GM18909 (cell line): ENCODE measurements around the gene KAT6B.

Experiments
- ATAC-seq: cut with Tn5 transposase; IDR thresholded peaks from one replicate; pipeline ENCODE4 v1.9.1; 2021; ENCODE audit warnings: mild to moderate bottlenecking; ENCODE audit not compliant: unreplicated experiment, poor library complexity

Gene KAT6B

DNA sequence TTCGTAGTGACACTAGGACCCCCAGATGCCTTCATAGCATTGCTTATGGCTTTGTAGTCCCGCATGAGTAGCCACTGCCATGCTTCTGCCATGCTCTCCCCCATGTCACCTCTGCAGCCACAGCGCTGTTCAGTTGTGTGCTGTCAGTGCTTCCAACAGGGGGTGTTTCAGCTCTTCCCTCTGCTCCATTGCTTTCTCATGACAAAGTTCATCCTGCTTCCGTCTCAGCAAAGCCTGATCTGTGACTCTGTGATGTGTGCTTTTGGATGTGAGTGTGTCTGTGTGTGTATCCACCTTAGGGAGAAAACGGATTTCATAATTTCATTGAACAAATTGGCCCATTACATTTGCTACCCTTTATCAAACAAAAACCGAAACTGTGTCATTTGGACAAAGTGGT lies 150.2 kb downstream of the KAT6B start:
- ATAC-seq: no peak

DNA sequence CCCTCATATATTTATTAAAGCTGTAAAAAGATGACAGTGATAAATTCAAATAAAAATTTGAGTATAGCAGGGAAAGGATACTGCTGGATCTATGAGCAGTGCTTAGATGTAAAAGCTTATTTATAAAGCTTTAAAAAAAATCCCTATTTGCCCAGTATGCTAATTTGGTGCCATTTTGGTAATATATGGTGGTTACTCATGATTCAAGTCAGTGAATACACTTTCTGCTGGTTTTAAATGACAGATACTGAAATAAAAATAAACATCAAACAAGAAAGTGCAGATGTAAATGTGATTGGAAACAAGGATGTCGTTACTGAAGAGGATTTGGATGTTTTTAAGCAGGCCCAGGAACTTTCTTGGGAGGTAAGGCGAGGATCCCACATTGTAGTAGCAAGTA lies 150.7 kb downstream of the KAT6B start:
- ATAC-seq: no peak

DNA sequence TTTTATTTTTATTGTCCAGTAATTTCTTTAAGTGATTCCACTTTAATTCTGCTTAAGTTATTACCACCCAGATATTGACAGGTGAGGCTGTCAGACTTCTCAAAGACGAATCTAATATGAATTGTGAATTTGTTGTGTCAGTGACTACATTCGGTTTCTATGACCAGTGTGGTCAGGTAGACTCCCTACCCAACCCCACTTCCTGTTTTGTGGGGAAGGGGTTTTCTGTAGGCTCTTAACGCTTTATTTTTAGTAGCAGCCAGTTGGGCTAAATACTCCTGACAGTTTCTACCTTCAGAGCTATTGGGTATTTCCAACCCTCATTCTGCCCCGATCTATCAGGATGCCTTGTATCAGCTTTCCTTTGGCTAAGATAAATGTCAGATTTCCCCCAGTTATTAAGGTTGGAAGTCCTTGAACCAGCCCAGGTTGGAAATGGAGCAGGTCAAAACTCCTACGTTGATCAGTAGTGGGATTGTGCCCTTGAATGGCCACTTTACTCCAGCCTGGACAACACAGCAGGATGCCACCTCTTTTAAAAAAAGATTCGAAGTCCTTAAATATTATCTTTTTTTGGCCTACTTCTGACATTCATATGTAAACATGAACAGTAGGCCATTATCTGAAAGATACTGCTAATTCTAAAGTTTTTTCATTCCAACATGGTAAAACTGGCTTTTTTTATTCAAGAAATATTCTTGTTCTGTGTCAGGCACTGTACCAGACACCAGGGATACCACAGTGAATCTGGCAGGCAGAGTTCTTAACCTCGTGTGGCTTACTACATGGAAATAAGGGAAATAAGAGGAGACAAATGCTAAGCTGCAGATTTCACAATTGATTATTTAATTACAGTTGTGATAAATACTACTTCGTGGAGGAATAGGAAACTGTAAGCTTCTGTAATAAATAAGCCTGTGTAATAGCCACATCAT lies 151.8 kb downstream of the KAT6B start:
- peak; percentile 86 for ATAC-seq

DNA sequence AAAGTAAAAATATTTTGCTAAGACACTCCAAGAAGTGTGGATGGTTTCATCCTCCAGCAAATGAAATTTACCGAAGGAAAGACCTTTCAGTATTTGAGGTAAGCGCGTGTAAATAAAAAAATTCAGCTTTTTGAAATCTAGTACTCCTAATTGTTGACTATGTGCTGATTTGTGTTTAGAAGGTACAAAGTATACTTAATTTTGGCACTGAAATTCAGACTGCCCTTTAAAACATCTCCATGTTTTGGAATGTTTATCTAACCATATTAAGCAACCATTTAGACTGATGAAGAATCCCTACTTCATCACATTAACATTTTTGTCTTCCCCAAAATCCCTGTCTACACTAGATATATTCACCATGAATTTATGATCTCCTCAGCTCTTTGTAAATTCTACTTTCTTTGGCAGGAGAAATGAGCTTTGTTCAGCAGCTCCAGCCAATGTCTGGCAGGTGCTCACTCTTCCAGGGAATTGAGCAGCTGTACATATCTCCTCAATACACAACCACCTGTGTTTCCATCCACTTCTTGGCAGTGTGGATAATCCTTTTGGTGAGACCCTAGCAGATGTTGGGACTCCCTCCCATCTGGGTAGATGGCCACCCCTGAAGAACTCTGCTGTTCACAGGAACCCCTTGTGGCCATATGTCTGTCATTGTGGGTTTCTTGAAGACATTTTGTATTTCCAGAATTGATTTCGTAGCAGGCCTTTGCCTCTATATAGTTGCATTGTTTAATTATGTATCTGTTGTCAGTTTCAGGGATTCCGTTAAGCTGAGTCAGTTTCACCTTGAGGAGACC lies 155.6 kb downstream of the KAT6B start:
- no peak for ATAC-seq

DNA sequence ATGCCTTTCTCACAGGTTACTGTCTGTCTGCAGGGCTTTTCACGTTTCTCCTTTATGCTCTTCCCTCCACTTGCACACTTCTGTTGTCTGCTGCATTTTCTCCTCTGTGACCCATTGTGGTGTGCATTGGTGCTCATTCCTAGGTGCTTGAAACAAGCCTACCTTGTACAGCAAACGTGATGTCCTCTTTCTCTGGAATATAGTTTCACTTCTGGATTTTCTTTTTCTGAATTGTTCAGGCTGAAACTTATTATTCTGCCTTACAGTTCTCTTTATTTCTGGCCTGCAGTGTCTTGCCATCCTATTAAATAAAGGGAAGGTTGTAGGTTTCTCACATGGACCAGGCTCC lies 156.2 kb downstream of the KAT6B start:
- ATAC-seq: no peak

DNA sequence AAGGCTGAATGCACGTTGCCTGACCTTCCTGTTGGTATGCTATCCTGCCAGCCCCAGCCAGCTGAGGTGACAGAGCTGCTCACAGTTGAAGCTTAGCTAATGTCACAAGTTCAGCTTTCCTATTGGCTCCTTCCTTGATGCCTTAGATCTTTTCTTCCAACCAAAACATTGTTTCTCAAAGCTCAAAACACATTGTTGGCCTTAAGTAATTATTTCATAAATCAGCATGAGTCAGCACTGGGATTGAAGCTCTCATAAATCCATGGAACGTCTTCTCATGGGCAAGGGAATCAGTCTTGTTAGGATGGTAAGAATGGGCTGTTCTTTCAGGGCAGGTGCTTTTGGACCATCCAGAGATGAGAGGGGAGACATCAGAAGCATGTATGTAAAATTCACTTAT lies 157.0 kb downstream of the KAT6B start:
- no peak for ATAC-seq

DNA sequence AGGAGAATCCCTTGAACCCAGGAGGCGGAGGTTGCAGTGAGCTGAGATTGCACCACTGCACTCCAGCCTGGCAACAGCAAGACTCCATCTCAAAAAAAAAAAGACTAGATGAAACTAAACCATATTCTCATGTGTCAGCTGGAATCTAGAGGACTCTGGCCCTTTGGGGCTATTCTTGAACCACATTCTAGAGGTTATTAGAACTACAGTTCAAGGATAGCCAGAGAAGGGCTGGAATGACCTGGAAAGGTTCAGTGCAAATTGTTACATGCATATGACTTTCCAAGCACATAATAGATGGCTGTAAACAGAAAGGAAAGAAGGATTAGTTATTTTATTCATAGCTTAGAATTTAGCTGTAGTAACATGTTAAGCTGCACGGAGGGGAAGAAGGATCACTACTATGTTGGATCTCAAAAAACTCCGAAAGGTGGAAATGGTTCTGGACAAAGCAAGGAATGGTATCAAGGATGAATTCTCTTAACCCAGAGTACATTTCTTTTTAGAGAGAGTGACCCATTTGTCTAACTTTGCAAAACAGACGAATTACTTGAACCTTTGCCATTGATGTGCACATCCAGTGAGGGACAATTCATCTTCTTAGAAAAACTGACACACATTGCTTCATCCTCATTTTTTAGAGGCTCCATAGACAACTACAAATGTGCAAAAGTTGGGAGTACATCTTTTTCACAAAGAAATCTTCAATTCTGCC lies 161.1 kb downstream of the KAT6B start:
- ATAC-seq: no peak

DNA sequence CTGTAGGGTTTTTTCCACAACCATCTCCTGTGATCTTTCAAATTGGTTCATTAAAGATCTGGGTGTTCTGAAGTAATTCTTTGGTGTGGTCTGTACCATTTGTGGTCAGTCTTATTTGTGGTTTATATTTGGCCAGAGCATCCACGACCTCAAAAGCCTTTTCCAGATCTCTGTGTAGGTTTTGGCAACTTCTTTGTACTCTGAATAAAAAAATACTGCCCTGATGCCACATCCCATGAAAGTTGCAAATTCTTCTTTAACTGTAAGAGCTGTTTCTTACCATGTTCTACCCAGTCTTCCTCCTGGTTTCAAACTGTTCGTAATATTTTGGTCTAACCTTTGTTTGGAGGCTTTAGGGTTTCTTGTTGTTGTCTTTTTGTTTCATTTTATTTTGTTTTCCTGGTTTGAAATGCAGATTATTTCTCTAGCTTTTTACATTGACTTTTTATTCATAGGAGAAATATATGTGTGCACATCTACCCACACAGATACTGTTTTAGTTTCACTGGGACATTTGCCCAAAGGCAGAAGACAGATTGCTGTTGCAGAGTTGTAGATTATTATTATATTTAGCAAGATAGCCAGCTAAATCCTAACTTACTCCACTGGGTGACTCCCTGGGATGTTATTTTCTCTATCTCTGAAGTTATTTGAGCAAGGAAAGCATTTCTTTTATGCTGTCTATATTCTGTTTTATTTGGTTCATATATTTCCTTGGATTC lies 161.8 kb downstream of the KAT6B start:
- no peak for ATAC-seq

DNA sequence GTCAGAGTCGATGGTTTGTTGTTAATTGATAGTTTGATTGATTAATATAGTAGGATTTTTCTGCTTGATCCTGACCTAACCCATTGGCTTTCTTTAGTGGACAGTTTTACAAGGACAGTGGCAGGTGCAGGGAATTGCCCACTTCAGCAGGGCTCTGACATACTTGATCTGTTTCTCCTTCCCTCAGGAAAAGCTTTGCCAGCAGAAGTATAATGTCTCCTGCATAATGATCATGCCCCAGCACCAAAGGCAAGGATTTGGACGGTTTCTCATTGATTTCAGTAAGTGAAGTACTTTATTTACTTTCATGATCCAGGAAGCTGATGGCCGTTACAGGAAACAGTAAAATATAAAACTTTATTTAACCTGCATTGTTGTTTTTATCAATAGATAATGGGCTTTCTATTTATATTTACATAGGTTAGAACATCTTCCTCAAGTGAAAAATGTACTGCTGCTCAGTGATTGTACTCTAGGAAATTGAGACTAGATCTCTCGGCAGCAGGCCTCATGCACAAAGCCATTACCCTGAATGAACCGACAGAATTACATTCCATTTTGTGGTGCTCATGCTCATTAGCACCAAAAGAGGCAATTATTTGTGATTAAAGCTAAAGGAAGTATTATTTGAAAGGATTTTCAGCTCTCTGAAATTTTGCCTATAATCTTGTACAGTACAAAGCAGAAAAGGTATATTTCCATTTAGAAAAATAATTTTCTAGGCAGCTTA lies 162.6 kb downstream of the KAT6B start:
- ATAC-seq: no peak

DNA sequence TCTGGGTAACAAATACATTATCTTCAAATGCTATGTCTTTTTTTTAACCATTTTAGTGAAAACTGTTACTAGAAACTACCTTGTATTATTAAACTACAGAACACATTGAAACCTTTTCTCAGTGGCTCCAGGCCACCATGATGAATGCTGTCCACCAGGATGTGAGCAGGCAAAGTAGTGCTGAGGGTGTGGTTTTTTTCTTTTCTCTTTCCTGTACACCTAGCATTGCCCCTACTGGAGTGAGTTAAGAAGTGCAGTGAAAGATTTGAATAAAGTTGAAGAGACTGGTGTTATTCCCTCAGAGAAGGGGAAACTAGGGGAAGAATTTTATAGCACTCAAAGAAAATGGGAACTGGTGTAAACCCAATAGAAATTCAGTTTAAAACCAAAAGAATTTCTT lies 165.0 kb downstream of the KAT6B start:
- ATAC-seq: no peak

DNA sequence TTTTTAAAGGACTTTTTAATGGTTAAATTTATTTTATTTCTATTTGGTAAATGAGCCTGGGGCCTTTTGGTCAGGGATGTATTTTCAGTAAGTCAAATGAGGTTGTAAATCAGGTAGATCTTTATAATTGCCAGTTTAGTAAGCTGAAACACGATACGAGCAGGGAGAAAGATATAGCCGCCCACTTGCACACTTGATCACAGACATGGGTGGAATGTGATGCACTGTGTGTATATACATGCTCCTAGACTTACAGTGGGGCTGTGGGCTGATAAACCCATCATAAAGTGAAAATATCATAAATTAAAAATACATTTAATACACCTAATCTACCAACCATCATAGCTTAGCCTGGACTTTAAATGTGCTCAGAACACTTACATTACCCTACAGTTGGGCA lies 165.7 kb downstream of the KAT6B start:
- no peak for ATAC-seq

DNA sequence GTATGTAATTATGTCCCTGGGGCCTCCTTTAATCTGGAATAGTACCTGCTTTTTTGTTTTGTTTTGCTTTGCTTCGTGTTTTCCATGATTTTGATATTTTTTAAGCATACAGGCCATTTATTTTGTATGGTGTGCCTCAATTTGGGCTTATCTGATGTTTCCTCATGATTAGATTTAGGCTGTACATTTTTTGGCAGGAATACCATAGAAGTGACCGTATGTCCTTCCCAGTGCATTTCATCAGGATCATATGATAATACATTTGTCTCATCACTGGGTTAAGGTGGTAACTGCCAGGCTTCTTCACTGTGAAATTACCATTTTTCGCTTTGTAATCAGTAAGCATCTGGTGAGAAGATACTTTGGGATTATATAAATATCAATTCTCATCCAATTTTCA lies 167.2 kb downstream of the KAT6B start:
- ATAC-seq: no peak

DNA sequence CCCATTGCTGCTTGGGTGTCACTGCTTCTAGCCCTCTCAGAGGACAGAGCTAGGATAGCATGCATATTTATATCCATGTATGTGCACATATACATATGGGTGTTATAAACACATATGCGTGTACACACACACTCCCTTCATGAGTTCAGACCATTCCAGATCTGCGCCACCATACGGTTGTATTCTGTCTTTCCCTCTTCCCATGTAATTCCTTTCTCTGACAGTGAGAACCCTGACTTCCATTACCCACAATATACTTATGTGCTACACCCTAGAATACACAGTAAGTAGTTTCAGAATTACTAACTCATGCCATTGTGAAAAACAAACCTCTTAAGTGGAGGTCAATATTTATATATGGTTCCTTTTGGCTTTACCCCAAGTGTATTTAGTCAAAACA lies 168.5 kb downstream of the KAT6B start:
- ATAC-seq: peak; percentile 60

DNA sequence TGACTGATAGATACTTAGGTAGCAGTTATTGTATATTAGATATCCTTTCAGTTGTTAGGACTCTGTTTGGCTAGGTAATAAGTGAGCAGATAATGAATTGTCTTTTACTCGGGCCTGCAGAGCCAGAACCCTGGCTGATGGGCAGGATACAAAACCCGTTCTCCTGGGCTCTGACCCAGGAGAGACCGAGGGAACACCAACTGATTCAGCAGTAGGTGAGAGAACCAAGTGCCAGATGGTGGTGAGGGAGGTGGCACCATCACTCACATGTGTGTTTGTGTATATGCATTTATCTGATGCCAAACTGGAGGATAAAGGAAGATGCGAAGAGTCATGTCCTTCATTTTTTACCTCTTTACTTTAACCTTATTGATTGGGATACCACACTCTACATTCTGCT lies 169.4 kb downstream of the KAT6B start:
- no peak for ATAC-seq

DNA sequence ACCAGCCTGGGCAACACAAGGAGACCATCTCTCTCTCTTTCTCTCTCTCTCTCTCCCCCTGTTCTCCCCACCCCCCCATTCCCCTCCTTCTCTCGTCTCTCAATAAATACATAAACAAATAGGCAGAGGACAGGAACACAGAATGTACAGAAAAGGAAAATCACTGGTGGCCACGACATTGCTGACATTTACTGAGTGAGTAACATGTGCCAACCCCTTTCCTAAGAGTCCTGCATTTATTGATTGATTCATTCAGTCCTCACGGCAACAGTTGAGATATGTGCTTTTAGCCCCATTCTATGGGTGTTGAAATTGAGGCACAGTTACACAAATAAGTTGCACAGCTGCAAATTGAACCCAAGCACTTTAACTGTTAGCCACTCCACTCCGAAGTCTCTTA lies 170.8 kb downstream of the KAT6B start:
- ATAC-seq: no peak

DNA sequence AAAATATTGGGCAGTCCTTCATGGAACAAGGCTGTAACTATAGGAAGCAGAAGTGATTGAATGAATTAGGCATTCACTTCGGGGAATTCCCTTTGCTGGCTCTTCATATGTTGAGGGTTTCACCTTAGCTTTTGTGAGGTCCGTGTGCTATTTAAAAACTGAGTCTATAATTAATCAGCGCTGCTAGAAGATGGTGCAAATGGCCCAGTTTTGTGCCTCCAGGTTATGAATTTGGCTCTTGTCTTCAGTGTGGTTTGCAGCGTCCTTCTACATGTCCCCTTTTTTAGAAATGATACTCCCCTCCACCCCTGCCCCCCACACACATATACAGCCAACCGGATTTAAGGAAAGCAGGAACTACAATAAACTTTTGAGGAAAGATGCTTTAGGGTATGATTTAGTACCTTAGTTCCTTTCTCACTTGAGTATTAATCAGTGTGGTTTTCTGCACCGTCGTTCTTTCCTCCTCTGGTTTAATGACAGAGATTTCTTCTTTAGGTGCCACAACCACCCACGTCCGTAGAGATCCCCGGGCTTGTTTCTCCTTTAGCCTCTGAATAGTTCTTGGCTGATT lies 174.4 kb downstream of the KAT6B start:
- peak; percentile 85 for ATAC-seq

DNA sequence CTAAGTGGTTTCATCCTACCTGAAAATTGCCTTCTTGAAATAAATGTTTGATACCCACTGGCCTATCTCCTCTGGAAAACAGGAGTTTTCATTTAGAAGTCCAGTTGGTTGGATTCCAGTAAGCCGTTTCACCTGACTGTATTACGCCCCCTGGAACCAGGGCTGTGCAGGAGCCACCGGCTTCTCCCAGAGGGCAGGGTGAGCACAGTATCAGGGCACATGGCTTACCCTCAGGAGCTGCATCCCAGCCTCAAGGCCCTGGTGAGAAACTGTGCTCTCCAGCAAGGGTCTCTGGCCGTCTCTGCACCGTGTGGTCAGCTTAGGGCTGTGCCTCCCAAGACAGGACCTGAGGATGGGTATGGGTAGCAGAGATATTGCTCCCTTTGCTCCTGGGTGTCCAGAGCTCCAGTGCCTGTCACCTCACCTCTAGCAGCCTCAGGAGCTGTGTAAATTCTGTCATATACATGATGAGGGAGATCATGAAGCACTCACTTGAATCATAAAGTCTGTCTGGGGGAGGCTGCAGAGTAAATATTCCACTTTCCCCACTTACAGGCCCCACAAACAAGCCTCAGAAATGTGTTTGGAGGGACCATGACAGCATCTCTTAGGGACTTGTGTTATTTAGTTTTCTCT lies 175.4 kb downstream of the KAT6B start:
- no peak for ATAC-seq

DNA sequence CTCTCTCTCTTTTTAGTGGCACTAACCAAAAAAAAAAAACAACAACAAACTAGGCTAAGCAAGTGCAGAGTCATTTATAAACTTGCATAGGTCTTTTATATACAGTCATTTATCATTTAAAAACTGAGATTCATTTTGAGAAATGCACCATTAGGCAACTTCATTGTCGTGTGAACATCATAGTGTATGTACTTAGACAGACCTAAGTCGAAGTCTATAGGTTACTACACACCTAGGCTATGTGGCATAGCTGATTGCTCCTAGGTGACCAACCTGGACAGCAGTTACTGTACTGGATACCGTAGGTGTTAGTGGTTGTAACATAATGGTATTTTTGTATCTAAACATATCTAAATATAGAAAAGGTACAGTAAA lies 175.9 kb downstream of the KAT6B start:
- no peak for ATAC-seq
